Dermis blood vessel endothelial cell (primary cell): ENCODE results near the gene ARHGAP42. TPM values are rescaled to one million over a fixed set of nuclear protein-coding genes. Genes with fewer than 3 reads are reported as not detected.

Experiments used
- DNase-seq: peaks from one replicate; pipeline ENCODE4 v3.0.0; 2010
- total RNA-seq: library from RNA; depleted of rRNA; stranded (reverse); fragments of >200 nt; gene quantifications from 2 replicates; pipeline ENCODE4 v1.2.3, GENCODE V29; 2014

The ARHGAP42 gene
- total RNA-seq, 1 donor from 2014 or later: 6.0 TPM

- no peak for DNase-seq
Observed at GRCh38 chr11:101035872-101036271, 348.8 kb downstream of the ARHGAP42 start.
